Endothelial cell of umbilical vein (primary cell): ENCODE results near the gene WDR18. TPM values are rescaled to one million over a fixed set of nuclear protein-coding genes. Genes with fewer than 3 reads are reported as not detected.

ENCODE experiments used
- BruUV-seq: library from RNA; stranded (reverse); fragments of 400-500 nt; replicated peaks from 2 replicates; lab custom pipeline; 2021; lab: Mats Ljungman, UMichigan
- CTCF ChIA-PET: fragments of 300-600, 350-600 bp; sonication (Branson Sonifier 250); formaldehyde crosslinking; loops from one replicate; lab custom pipeline; 2021; ENCODE audit warnings: antibody characterized with exemption, inconsistent platforms; lab: Charles Lee
- POLR2A ChIA-PET: fragments of 300-600, 350-600 bp; sonication (Branson Sonifier 250); formaldehyde crosslinking; loops from one replicate; lab custom pipeline; 2021; ENCODE audit warnings: antibody characterized with exemption, inconsistent platforms; lab: Charles Lee
- DNase-seq: peaks from one replicate; pipeline ENCODE4 v3.0.0-alpha.2; 2011; ENCODE audit warnings: low read depth, low spot score
- FAIRE-seq: peaks from 2 replicates; lab custom pipeline; 2011; peaks lifted over from hg19 to GRCh38; lab: Jason Lieb, UNC
- H2AFZ ChIP-seq: 2 replicates; pipeline ENCODE4 v1.6.0; 2012; ENCODE audit warnings: low read depth, low read length, control low read depth, inconsistent platforms
- H3K27ac ChIP-seq: 2 replicates; pipeline ENCODE4 v1.5.1; 2011; ENCODE audit warnings: low read depth, mild to moderate bottlenecking, control low read depth, low read length, moderate library complexity; ENCODE audit not compliant: insufficient read depth
- H3K27me3 ChIP-seq, 2 experiments: 2 replicates each; pipeline versions ENCODE4 v1.6.0 to v1.6.1; 2011; ENCODE audit warnings: low read length in 2 of 2, mixed read lengths in 1 of 2; ENCODE audit not compliant: control insufficient read depth in 2 of 2, insufficient read depth in 2 of 2
- H3K36me3 ChIP-seq, 2 experiments: 2 replicates in 1 of 2; 3 replicates in 1 of 2; pipeline ENCODE4 v1.5.1; 2011; ENCODE audit warnings: low read length in 2 of 2, mild to moderate bottlenecking in 1 of 2, moderate library complexity in 1 of 2; ENCODE audit not compliant: control insufficient read depth in 2 of 2, insufficient read depth in 2 of 2; ENCODE audit errors: extremely low read depth in 1 of 2
- H3K4me1 ChIP-seq: 3 replicates; pipeline ENCODE4 v1.5.1; 2011; ENCODE audit warnings: mild to moderate bottlenecking, low read length; ENCODE audit not compliant: control insufficient read depth, insufficient read depth; ENCODE audit errors: extremely low read depth
- H3K4me2 ChIP-seq: 2 replicates; pipeline ENCODE4 v1.6.1; 2011; ENCODE audit warnings: low read length, control low read depth, mixed read lengths; ENCODE audit not compliant: insufficient read depth
- H3K4me3 ChIP-seq, 3 experiments: fragments of 200-600 bp in 1 of 3; sonication (generic), shearing (Covaris generic) in 1 of 3; replicated peaks in 1 of 3; 2 replicates each; pipeline ENCODE4 v1.5.1; 2011 to 2016; ENCODE audit warnings: control low read depth in 3 of 3, low read length in 3 of 3, mild to moderate bottlenecking in 2 of 3, inconsistent platforms in 1 of 3, low read depth in 1 of 3, moderate library complexity in 1 of 3; ENCODE audit not compliant: insufficient read depth in 1 of 3
- H3K79me2 ChIP-seq: 2 replicates; pipeline ENCODE4 v1.6.0; 2012; ENCODE audit warnings: low read length, inconsistent platforms; ENCODE audit not compliant: control insufficient read depth, insufficient read depth
- H3K9ac ChIP-seq: replicated peaks from 2 replicates; pipeline ENCODE3; 2011; ENCODE audit warnings: low read length, control low read depth; ENCODE audit not compliant: insufficient read depth; ENCODE audit errors: extremely low read depth
- H3K9me1 ChIP-seq: replicated peaks from 3 replicates; pipeline ENCODE4 v1.6.0; 2011; ENCODE audit warnings: mild to moderate bottlenecking, low read length; ENCODE audit not compliant: control insufficient read depth, insufficient read depth; ENCODE audit errors: extremely low read depth
- H3K9me3 ChIP-seq: replicated peaks from 2 replicates; pipeline ENCODE4 v1.5.1; 2012; ENCODE audit warnings: low read length, inconsistent platforms; ENCODE audit not compliant: control insufficient read depth, insufficient read depth
- H4K20me1 ChIP-seq: replicated peaks from 2 replicates; pipeline ENCODE3; 2011; ENCODE audit warnings: mild to moderate bottlenecking, low read length; ENCODE audit not compliant: control insufficient read depth, insufficient read depth; ENCODE audit errors: extremely low read depth
- CTCF ChIP-seq, 2 donors: IDR thresholded peaks; 1 replicate in 1 of 2; 2 replicates in 1 of 2; pipeline ENCODE4 v1.5.1; 2011; ENCODE audit warnings: low read length in 2 of 2, mild to moderate bottlenecking in 2 of 2, moderate library complexity in 2 of 2, control low read depth in 1 of 2, inconsistent platforms in 1 of 2, low read depth in 1 of 2; ENCODE audit not compliant: insufficient read depth in 1 of 2; ENCODE audit errors: extremely low read depth in 1 of 2
- FOS ChIP-seq: IDR thresholded peaks from 2 replicates; pipeline ENCODE4 v1.6.1; 2011; ENCODE audit warnings: mild to moderate bottlenecking, low read length, moderate library complexity, borderline replicate concordance; ENCODE audit not compliant: insufficient read depth
- GATA2 ChIP-seq: IDR thresholded peaks from 2 replicates; pipeline ENCODE4 v1.7.0; 2011; ENCODE audit warnings: low read depth, mild to moderate bottlenecking, moderate library complexity, mixed read lengths, low read length; ENCODE audit not compliant: insufficient read length, insufficient read depth
- dilution Hi-C: fragments of 300-500 bp; cut with MboI; formaldehyde crosslinking; loops from one replicate; pipeline ENCODE4 v1.15.0; 2019; ENCODE audit warnings: low sequenced_read_pairs; ENCODE audit not compliant: extremely low pct_ligation_motif_present
- intact Hi-C: fragments of 100-400 bp; cut with micrococcal nuclease; formaldehyde crosslinking; loops from one replicate; pipeline ENCODE4 v1.10.0; 2022
- polyA plus RNA-seq, 4 experiments: library from polyadenylated mRNA; depleted of rRNA in 3 of 4; stranded (reverse) in 3 of 4; unstranded in 1 of 4; fragments of >200 nt; gene quantifications; 2 replicates each; pipeline versions ENCODE4 v1.2.1 to v1.2.3, GENCODE V29; 2011 to 2012; ENCODE audit warnings: missing spikeins in 1 of 4
- total RNA-seq: library from RNA; stranded (reverse); gene quantifications from 2 replicates; pipeline ENCODE4 v1.2.3, GENCODE V29; 2021

Gene WDR18
- total and polyA plus RNA-seq, 2 donors (not counting 3 experiments of a cell fraction or from before 2014, with no cell fraction given): 54.8 to 102 TPM

- H3K27me3 ChIP-seq: no peaks in the 10 kb centered on the region
- H3K27ac ChIP-seq: no peak overlapping the region
- H3K9me1 ChIP-seq: no peaks in the 10 kb centered on the region
- no peak overlapping the region for H3K4me2 ChIP-seq
- no peaks in the 10 kb centered on the region for H3K4me1 ChIP-seq
- ChIA-PET CTCF (no interaction called here), POLR2A (no interaction called here)
- no peak overlapping the region for H3K4me3 ChIP-seq
- no peak overlapping the region for H3K9ac ChIP-seq
- dilution Hi-C loops: no loop called here
- peaks cover 12% of the 10 kb centered on the region for H3K79me2 ChIP-seq
- no peak for DNase-seq
- no peaks in the 10 kb centered on the region for H4K20me1 ChIP-seq
- H2AFZ ChIP-seq: no peak overlapping the region
- TSS peak; percentile 66 for BruUV-seq
- TF ChIP-seq CTCF (IDR thresholded peaks at IDR 0.05; ENCODE audit: extremely low read depth in 1 of 2, insufficient read depth in 1 of 2, low read depth in 1 of 2, low read length in 2 of 2) (no peak), FOS (no peak), GATA2 (no peak)
- no peak for FAIRE-seq
- no peaks in the 10 kb centered on the region for H3K9me3 ChIP-seq
- intact Hi-C loops: no loop called here
- peaks cover 5 to 21% of the 10 kb centered on the region in 2 experiments for H3K36me3 ChIP-seq
Measured at GRCh38 chr19:1009041-1009980, 25.2 kb downstream of the WDR18 start.
